IMR-90 (cell line): ENCODE measurements around the gene PTPRN2.

Experiments
- POLR2A ChIP-seq: IDR thresholded peaks from 2 replicates; pipeline ENCODE4 v1.6.1; 2012; ENCODE audit warnings: mild to moderate bottlenecking, low read depth, low read length
- SMC3 ChIP-seq: fragments of 150-350 bp; IDR thresholded peaks from 2 replicates; pipeline ENCODE4 v1.6.1; 2016; ENCODE audit warnings: low read depth, mild to moderate bottlenecking, antibody characterized with exemption, low read length, moderate library complexity
- TF ChIP-seq, protein P1 (sequence below): conservative IDR thresholded peaks from 2 replicates; pipeline ENCODE4 v1.5.1; 2012; ENCODE audit warnings: mild to moderate bottlenecking, low read depth, low read length, improper control_type of control experiment

DNA sequence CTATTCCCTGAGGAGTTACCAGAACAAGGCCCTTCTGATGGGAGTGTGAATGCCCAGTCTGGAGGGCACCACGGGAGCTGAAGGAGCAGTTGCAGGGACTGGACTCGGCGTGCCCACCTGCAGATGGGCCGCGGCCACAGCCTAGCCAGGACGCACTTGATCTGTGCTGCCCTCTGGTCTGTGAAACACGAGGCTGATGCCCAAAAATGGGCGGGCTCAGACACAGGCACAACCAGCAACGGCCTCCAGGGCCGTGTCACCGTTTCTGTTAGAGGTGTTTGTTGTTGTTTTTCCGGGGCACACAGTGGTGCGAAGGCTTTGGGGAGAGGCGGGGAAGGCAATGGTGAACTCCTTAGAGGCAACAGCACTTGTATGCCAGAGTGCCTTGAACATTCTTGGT, 1015.0 kb downstream of the PTPRN2 start:
- TF ChIP-seq POLR2A, result no peak
- TF ChIP-seq, protein P1, sequence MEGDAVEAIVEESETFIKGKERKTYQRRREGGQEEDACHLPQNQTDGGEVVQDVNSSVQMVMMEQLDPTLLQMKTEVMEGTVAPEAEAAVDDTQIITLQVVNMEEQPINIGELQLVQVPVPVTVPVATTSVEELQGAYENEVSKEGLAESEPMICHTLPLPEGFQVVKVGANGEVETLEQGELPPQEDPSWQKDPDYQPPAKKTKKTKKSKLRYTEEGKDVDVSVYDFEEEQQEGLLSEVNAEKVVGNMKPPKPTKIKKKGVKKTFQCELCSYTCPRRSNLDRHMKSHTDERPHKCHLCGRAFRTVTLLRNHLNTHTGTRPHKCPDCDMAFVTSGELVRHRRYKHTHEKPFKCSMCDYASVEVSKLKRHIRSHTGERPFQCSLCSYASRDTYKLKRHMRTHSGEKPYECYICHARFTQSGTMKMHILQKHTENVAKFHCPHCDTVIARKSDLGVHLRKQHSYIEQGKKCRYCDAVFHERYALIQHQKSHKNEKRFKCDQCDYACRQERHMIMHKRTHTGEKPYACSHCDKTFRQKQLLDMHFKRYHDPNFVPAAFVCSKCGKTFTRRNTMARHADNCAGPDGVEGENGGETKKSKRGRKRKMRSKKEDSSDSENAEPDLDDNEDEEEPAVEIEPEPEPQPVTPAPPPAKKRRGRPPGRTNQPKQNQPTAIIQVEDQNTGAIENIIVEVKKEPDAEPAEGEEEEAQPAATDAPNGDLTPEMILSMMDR, result no peak
- TF ChIP-seq SMC3, result no peak
